HG03571 (cell line): ENCODE results near the gene GNAQ.

Experiments used
- ATAC-seq: cut with Tn5 transposase; IDR thresholded peaks from one replicate; pipeline ENCODE4 v1.9.1; 2021; ENCODE audit not compliant: unreplicated experiment

The GNAQ gene

DNA sequence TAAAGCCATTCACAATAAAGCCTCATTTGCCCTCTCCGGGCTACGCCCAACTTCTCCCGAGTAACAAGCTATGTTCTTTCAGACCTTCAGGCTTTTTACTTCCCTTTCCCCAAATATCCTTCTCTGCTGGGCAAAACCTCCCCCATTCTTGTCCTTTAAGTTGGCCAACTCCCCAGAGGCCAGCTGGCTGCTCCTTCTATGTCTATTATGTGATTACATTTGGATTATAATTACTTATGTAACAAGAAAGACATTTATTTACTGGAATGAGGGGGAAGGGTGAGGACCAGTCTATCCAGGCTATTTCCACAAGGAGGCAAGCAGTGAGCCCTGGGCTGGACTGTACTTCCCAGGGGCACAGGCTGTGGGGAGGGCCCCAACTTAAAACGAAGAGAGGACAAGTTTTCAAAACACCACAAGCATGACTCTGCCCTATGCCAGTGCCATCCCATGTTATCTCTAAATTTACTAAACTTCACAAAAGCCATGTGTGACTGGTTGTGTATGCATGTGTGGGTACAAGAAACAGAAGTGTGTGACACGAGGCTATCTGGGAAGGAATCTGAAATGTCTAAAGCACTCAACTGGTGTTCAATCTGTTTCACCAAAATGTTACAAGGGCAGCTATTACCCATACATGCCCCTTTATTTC is 84.5 kb downstream of the GNAQ start:
- ATAC-seq = no peak

DNA sequence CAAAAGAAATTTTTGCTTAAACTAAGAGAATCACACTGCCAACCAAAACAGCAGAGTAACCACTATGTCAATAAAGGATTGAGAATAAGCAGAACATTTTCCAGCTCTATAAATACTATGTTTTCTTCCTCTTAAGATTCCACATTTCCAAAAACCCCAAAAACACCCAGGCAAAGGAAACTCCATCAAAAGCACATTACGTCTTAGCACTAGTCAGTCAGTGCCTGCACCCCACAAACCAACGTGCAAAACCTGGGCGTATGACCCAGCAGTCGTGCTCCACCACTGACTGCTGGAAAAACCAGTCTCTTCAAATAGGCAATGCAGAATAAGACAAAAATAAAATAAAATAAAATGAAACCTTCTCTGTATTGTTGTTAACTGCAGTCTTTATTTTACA is 85.3 kb downstream of the GNAQ start:
- ATAC-seq = no peak

DNA sequence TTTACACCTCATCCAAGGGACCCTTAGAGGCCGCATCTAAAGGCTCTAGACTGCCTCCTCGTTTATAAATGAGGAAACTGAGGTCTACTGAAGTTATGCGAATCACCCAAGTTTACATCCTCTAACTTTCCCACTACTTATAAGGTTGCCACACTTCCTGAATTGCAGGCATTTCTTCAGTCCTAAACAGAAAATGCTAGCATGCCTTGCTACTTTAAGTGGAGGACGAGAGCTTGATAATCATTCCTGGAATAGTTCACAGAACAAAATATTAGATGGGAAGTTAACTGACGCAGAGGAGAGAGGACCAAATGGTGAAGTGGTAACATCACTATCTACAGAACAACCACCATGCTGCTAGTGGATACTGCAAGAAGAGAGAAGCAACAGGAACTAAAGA is 85.8 kb downstream of the GNAQ start:
- no peak for ATAC-seq

DNA sequence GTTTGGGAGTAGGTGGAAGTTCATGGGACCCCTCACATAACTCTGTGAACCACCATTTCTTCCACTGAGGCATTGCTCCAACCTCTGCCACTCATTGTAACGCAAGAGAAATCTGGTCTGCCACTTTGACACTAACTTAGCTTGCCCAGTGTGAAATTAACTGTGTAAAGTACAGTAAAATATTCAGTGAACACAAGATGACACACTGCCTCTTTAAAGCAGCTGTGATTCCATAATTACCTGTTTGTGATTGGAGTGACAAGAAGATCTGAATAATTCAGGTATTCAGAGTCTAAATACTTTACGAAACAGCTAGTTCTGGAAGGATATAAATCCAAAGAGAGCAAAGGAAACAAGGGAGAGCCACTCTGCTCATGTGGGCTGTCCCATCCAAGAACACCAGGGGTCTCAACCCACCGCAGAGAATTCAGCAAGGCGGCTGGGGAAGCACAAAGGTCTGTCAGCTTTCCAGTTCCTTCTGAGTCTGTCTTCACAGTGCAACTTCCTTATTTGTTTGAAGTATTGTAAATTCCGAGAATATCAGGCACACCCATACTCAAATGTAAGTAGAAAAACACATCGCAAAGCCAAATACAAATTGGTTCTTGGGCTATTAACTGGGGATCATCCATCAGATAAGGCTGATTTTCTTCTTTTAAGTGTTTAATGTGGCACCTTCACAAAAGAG is 86.9 kb downstream of the GNAQ start:
- no peak for ATAC-seq

DNA sequence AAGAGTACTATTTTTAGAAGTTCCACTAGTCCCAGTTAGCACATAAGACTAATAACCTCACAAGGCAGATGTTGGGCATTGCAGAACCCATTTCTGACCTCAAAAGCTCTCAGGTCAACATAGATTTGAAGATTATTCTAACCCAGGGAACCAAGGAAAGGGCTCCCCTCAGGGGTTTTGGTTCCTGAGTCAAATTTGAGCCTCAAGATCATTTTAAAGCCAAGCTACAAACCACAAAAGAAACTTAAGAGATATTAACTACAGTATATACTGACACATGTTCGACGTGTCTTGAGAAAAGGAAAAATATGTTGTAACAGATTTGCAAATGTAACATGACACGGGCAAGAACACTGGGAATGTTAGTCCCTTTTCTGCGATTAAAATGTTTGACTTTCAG is 88.6 kb downstream of the GNAQ start:
- ATAC-seq = no peak

DNA sequence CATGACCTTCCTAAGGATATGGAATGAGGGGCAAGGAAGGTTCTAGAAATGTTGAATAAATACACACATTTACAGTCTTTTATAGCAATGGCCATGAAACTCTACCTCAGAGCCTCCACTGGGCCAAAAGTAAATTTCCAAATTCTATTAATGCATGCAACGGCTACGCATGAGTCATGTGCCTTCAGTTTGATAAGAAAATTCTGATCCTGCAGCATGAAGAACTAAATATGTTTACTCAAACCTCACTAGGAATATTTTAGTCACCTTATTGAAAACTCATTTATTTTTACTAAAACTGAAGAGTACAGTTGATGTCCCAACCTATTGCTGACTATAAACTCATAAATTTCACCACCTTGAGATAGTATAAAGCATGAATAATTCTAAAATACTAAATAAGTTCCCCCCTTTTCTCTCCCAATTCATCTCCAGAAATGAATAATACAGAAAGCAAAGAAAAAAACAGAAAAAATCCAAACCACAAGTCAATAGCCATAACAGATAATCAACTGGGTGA is 92.4 kb downstream of the GNAQ start:
- ATAC-seq = no peak

DNA sequence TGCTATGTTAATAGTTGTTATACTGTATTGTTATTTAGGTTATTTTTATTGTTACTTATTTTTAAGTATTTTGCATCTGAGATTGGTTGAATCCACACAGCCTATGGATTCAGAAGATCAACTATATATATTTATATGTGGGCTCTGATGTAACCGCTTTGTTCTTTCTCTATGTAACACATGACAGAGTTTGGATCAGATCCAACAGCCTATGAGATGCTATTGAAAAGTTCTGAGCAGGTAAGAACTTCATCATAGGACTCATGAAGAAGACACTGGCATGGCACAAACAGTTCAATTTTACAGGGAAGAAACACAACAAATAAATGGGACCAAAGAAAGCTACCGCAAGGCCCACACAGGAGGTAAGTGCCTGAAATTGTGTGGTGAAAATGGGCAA is 93.4 kb downstream of the GNAQ start:
- no peak for ATAC-seq

DNA sequence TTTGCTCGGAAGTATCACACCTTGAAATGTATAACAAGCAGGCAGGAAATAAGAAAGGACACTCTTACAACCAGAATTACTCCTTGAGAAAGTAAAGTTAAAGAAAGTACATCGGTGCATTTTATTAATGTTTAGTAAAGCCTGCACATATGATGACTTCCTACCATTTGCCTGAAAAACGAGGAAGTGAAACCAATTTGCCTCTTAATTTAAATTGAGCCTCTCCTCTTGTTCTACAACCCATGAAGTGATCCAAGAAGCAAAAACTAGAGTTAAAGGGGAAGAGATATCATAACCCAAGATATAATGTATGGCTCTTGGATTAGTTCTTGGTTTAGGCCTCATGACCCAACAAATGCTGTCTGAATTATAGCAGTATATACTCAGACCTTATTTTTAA is 95.6 kb downstream of the GNAQ start:
- ATAC-seq = no peak

DNA sequence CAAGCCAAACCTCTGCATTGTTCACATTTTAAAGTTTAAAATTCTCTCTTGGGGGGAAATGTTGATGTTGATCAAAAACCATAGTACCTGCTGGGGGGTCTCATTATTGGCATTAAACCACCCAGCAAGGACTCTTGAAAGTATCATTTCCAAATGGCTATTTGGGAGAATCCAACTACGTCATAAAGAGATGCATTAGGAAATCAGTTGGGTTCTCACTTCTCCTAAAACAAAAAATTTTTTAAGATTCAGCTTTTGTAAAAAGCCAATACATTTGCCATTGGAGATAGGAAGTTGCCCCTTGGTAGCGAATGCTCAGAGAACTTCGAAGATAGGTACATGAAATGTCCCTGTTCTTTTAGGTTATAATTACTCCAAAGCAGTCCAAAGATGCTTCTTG is 96.4 kb downstream of the GNAQ start:
- ATAC-seq = no peak

DNA sequence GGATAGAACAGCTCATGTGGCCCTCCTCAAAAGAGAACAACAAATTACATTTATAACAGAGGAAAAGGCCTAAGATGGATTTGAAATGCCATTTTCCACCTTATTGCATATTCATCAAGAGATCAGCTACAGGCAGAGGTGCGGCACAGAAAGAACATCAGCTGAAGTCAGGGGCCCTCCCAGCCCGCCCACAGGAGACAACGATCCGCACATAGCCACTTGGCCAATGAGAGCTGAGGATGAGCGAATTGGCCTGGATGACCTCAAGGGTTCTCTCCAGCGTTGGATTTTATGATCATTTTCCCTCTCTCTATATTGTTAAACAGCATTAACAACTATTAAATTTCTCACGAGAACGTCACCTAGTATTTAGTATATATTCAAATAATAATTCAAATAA is 97.6 kb downstream of the GNAQ start:
- ATAC-seq = no peak

DNA sequence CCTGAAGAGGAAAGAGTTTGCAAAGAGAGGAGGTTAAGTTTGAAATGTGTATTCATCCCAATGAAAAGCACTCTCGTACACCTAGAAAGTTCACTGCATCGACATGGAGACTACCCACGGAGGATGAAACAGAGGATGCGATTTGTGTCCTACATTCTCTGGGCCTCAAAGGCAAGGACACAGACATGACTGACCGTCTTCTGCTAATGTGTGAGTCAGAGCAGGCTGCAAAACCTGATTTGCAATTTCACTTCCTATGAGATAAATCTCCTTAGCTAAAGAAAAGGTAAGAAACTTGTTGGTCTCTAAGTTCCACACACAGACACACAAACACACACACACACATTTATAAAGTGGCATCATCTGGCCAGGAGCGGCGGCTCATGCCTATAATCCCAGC is 98.6 kb downstream of the GNAQ start:
- ATAC-seq = no peak

DNA sequence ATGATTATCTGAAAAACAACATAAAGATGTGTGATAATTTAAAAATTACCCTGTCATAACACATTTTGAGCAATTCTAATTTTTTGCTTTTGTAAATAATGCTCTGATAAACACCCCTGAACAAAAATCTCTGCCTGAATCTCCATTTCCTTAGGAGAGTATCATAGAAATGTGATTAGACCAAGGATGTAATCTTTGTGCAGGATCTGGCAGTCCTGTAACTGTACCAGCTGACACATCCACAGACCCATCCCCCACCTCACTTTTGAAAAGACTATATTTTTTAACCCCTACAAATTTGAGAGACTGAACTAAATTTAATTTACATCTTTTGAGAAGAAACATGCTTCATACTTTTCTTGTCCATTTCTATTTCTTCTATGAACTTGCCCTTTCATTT is 101.7 kb downstream of the GNAQ start:
- no peak for ATAC-seq

DNA sequence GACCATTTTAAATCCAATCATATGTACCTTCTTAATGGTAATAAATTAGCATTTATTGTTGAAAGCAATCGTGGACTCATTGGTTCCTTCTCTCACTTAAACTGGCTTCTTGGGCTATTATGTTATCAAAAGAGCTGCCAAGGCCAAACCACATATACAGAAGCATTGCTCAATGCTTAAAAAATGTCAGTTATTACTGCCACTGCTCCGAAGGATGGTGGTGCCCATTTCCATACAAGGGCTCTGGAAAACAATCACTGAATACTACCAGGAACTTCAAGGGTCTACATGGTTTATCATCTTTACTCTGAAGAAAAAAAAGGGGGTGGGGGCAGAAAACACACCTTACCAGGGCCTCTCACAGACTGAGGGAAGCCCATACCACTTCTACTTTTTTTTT is 104.3 kb downstream of the GNAQ start:
- ATAC-seq = no peak

DNA sequence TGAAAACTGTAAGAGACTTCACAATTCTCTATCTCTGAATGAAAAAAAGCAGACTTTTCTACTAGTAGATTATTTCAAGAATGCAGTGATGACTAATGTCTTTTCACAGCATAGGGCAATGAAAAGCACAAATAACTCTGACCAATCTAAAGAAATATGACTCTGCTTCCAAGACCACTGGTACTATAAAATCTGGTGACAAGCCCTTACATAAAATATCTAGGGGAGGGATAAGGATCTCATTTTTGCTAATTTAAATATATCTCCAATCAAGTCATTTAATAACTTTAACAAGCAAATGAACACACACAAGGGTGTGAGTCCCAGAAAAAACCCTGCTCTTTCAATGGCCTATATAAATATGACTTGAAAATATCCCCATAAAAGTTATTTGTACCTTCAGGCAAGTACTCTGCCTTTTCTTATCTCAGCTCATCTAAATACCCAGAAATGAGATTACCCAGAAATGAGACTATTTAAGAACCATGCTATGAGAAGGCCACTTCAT is 105.2 kb downstream of the GNAQ start:
- no peak for ATAC-seq

DNA sequence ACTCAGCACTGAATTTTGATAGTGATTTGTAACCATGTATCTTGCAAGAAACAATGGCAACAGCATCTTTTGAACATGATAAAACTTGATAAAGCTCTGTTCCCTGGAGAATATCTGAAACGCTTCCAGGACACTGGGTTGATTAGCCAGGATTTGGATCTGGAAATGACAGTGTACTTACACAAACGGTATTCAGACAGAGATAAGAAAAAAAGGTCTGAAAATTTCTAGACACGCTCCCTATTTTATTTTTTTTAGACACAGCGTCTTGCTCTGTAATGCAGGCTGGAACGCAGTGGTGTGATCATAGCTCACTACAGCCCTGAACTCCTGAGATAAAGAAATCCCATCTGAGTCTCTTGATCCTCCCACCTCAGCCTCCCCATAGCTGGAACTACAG is 109.0 kb downstream of the GNAQ start:
- ATAC-seq = no peak

DNA sequence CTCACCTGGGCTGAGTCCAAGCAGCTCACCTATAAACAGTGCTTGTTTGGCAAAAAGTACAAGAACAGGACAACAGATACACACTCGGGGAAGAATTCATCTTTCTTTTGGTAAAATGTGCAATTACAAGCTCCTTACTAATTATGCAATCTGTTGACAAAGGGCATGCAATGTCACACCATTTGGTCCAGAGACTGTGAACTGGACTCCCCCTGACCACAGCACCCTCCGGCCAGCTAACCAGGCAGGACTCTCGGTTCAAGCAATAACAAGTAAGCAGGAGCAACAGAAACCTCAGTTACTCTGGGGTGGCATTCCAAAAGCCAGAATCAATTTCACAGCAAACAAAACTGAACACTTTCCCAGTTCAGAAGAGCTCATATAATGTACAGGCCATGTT is 113.8 kb downstream of the GNAQ start:
- ATAC-seq = no peak

DNA sequence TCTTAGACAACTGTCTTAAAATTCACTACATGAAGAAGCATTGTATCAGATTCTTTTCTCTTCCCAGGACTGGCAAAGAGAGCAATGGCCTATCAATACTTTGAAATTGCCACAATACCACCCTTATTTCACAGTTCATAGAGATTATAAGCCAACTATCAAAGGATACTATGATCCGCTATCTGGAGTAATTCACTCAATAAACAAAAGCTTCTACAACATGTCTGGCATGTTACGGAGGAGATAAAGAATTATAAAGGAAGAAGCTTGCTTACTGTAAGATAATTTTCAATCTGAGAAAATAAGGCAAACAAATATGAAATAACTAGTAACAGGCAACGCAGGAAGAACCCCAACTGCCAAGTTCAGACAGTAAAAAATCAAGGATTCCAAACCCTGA is 114.8 kb downstream of the GNAQ start:
- no peak for ATAC-seq

DNA sequence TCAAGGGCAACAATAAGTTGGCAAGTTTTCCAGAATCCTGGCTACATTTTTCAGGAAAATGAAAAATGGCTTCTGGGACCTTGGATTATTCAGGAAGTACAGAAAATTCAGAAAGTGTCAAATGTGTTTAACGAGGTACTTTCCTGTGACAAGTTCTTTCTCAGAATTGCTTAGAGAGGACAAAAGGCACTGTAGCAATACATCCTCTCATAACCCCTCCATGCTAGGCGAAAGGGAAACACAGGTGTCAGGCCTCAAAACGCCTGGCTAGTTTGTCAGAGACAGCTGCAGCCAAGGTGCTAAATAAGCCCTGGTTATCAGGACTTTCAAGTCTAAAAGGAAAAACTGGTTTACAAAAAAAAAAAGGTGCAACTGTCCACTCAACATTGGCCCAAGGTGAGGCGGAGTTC is 115.2 kb downstream of the GNAQ start:
- ATAC-seq = no peak

DNA sequence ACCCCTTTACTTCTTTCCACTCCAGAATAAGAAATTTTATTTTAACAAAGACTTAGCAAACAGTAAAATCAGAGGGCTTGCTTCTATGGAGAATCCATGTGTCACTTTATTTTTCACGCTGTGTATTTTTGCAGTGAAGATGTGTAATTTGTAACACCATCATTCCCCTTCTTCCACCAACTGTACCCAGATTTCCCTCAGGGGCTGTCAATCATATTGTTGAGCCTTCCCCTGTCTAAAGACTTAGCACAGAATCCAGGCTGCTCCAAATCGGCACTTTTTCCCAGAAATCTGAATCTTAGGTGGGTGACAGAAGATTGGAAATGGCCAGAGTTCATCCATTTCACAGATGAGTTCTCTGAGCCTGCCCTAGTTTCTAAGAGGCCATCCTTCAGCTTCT is 115.9 kb downstream of the GNAQ start:
- no peak for ATAC-seq

DNA sequence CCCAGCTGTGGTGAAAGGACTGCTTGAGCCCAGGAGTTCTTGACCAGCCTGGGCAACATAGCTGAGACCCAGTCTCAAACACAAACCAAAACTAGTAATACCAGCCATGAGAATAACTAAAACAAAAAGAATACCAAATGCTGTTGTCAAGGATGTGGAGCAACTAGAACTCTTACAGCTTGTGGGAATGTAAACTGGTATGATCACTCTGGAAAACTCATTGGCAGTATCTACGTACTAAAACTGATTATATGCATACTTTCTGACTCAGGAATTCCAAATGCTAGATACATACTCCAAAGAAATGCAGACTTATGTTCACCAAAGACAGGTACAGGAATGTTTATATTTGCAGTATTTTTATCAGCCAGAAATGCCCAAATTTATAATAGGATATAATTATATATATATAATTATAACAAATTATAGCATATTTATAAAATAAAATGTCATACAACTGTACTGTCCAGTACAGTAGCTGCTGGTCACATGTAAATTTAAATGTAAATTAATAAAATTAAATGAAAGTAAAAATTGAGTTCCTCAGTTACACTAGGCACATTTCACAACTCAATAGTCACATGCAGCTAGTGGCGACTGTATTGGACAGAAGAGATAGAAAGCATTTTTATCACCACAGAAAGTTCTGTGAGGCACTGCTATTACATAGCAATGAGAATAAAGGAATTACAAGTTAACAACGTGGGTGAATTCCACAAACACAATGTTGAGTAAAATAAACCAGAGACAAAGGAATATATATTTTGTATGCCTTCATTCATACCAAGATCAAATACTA is 118.5 kb downstream of the GNAQ start:
- ATAC-seq = no peak

DNA sequence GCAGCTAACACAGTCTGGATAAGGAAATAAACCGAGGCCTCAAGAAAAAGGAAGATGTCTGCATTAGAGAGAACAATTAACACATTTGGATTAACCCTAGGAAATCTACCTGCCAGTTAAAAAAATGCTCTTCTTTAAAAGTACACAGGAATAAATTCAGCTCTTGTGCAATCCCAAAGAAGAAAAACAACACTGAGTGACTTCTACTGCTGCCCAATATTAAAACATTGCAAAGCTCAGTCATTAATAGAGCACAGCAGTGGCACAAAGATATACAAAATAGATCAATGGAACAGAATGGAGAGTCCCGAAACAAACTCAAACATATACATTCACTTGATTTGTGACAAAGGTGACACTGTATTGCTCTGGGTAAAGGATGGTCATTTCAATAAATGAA is 119.7 kb downstream of the GNAQ start:
- no peak for ATAC-seq

DNA sequence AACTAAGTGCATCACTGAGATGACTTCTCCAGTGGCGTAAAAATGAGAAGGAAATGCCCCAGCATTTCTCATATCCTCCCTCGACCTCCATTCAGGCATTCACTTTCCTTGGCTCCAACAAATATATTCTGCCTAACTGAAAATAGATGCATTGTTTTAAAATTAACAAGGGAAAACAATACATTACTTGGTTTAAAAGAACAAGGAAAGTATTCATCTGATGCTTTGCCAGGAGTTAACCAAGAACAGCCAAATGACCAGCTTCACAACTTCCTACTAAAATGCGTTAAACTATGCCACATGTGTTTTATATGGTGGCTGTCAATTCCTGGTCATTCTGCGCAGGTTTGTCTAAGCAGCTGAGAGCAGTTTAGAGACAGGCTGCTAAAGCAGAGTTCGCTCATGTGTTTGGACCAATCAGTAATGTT is 121.4 kb downstream of the GNAQ start:
- ATAC-seq = no peak
